GM12878 (cell line): ENCODE results near the gene TMEM39B. TPM values are rescaled to one million over a fixed set of nuclear protein-coding genes. Genes with fewer than 3 reads are reported as not detected.

Source experiments
- ATAC-seq: fragments of 200-7000 bp; cut with Tn5 transposase; 3 replicates; pipeline ENCODE4 v1.9.1; 2020; ENCODE audit warnings: mild to moderate bottlenecking, moderate library complexity
- BruUV-seq: library from RNA; stranded (reverse); fragments of 400-500 nt; replicated peaks from 2 replicates; lab custom pipeline; 2021; lab: Mats Ljungman, UMichigan
- CTCF ChIA-PET: fragments of 300-600 bp; sonication (Branson Sonifier 250); formaldehyde crosslinking; extraction: SDS; loops from one replicate; lab custom pipeline; 2021; ENCODE audit warnings: inconsistent platforms; lab: Yijun Ruan, JAX
- POLR2A ChIA-PET: fragments of 350-600 bp; formaldehyde crosslinking; extraction: SDS; loops from one replicate; lab custom pipeline; 2021; ENCODE audit warnings: inconsistent platforms; lab: Charles Lee
- RAD21 ChIA-PET: fragments of 300-600 bp; sonication (Branson Sonifier 250); formaldehyde crosslinking; loops from one replicate; lab custom pipeline; 2023; ENCODE audit warnings: antibody characterized with exemption; ENCODE audit not compliant: unreplicated experiment; lab: Charles Lee
- SMC1A ChIA-PET: fragments of 300-600 bp; sonication (Branson Sonifier 250); formaldehyde crosslinking; loops from one replicate; lab custom pipeline; 2023; ENCODE audit not compliant: unreplicated experiment, uncharacterized antibody; lab: Charles Lee
- DNase-seq: peaks from one replicate; pipeline ENCODE4 v3.0.0-alpha.2; 2011; ENCODE audit warnings: low read depth, low spot score
- FAIRE-seq: peaks from 3 replicates; lab custom pipeline; 2011; peaks lifted over from hg19 to GRCh38; lab: Jason Lieb, UNC
- H2AFZ ChIP-seq: 2 replicates; pipeline ENCODE4 v1.6.0; 2011; ENCODE audit warnings: low read depth, low read length, control low read depth; ENCODE audit not compliant: control insufficient read depth
- H3K27ac ChIP-seq: 2 replicates; pipeline ENCODE4 v1.5.1; 2011; ENCODE audit warnings: control low read depth; ENCODE audit not compliant: control insufficient read depth, insufficient read depth
- H3K27me3 ChIP-seq, 2 experiments: replicated peaks in 1 of 2; 2 replicates each; pipeline versions ENCODE4 v1.6.0 to v1.6.1; 2011; ENCODE audit warnings: low read length in 1 of 2; ENCODE audit not compliant: control insufficient read depth in 2 of 2, insufficient read depth in 2 of 2
- H3K36me3 ChIP-seq, 2 experiments: 2 replicates each; pipeline ENCODE4 v1.5.1; 2011; ENCODE audit warnings: low read length in 1 of 2; ENCODE audit not compliant: control insufficient read depth in 2 of 2, insufficient read depth in 2 of 2
- H3K4me1 ChIP-seq: 2 replicates; pipeline ENCODE4 v1.6.1; 2011; ENCODE audit warnings: mild to moderate bottlenecking, low read length, moderate library complexity, mixed read lengths; ENCODE audit not compliant: control insufficient read depth, insufficient read depth
- H3K4me2 ChIP-seq: 2 replicates; pipeline ENCODE4 v1.6.0; 2011; ENCODE audit warnings: control low read depth; ENCODE audit not compliant: control insufficient read depth, insufficient read depth
- H3K4me3 ChIP-seq: fragments of 200-600 bp; sonication (generic); 2 replicates; pipeline ENCODE4 v1.5.1; 2016
- H3K79me2 ChIP-seq: 2 replicates; pipeline ENCODE4 v1.6.0; 2011; ENCODE audit warnings: low read length; ENCODE audit not compliant: control insufficient read depth, insufficient read depth
- H3K9ac ChIP-seq: 2 replicates; pipeline ENCODE4 v1.8.0; 2011; ENCODE audit warnings: low read length, control low read depth, mixed read lengths; ENCODE audit not compliant: control insufficient read depth, insufficient read depth
- H3K9me3 ChIP-seq: replicated peaks from 3 replicates; pipeline ENCODE4 v1.5.1; 2011; ENCODE audit warnings: mild to moderate bottlenecking, low read length; ENCODE audit not compliant: control insufficient read depth, insufficient read depth
- H4K20me1 ChIP-seq: 2 replicates; pipeline ENCODE4 v1.6.0; 2011; ENCODE audit not compliant: control insufficient read depth, insufficient read depth
- RUNX3 ChIP-seq: IDR thresholded peaks from 2 replicates; pipeline ENCODE4 v1.6.1; 2012; ENCODE audit warnings: low read length, inconsistent platforms
- STAT1 ChIP-seq: fragments of 450-650 bp; conservative IDR thresholded peaks from 2 replicates; pipeline ENCODE4 v1.6.1; 2014; ENCODE audit warnings: antibody characterized with exemption, mild to moderate bottlenecking
- ZSCAN29 ChIP-seq: fragments of 450-650 bp; IDR thresholded peaks from 2 replicates; pipeline ENCODE4 v1.6.1; 2017; ENCODE audit warnings: mild to moderate bottlenecking, moderate library complexity
- WGBS: methylation state at CpG from one replicate; pipeline ENCODE4 v1.1.6; 2016; ENCODE audit warnings: low lambda C conversion rate; ENCODE audit not compliant: insufficient replicate concordance, insufficient coverage; ENCODE audit errors: missing lambda C conversion rate; 5-methylcytosine and 5-hydroxymethylcytosine counted together
- in situ Hi-C: fragments of 300-500 bp; cut with MboI; formaldehyde crosslinking; loops from 9 replicates; pipeline ENCODE4 v1.14.3; 2018; ENCODE audit warnings: mixed read lengths
- intact Hi-C: fragments of 100-400 bp; cut with micrococcal nuclease; formaldehyde crosslinking; loops from one replicate; pipeline ENCODE4 v1.14.2; 2022; ENCODE audit not compliant: unreplicated experiment
- polyA plus RNA-seq, 11 experiments: library from polyadenylated mRNA; depleted of rRNA in 4 of 11; unstranded in 6 of 11; stranded (reverse) in 5 of 11; fragments of >200 nt; fragmentation: Nextera tagmentation in 4 of 11; fragmentation: Illumina TruSeq in 1 of 11; extraction: Ambion mirVana in 4 of 11; extraction: Trizol in 1 of 11; gene quantifications; 1 replicate in 1 of 11; 2 replicates in 10 of 11; pipeline versions ENCODE4 v1.2.1 to v1.2.3, GENCODE V29; 2011 to 2016; ENCODE audit warnings: inconsistent platforms in 2 of 11, missing spikeins in 2 of 11, low read depth in 1 of 11
- total RNA-seq, 4 experiments: library from RNA; depleted of rRNA in 3 of 4; stranded (reverse); fragments of >200 nt in 3 of 4; fragmentation: Illumina TruSeq in 1 of 4; extraction: Trizol in 1 of 4; gene quantifications; 2 replicates each; pipeline versions ENCODE4 v1.2.1 to v1.2.3, GENCODE V29; 2013 to 2021
- TF ChIP-seq, protein P1 (sequence below): fragments of 450-650 bp; IDR thresholded peaks from 2 replicates; pipeline ENCODE4 v1.6.1; 2016; ENCODE audit warnings: mild to moderate bottlenecking
- TF ChIP-seq, protein P2 (sequence below): fragments of 450-650 bp; IDR thresholded peaks from 2 replicates; pipeline ENCODE4 v1.6.1; 2017; ENCODE audit warnings: mild to moderate bottlenecking, moderate library complexity

TMEM39B gene
- total and polyA plus RNA-seq, 10 of the 15 experiments (the other 5 are each of a cell fraction or from before 2014, with no cell fraction given): 2.3 to 27.2 (median 12.3) TPM

DNA sequence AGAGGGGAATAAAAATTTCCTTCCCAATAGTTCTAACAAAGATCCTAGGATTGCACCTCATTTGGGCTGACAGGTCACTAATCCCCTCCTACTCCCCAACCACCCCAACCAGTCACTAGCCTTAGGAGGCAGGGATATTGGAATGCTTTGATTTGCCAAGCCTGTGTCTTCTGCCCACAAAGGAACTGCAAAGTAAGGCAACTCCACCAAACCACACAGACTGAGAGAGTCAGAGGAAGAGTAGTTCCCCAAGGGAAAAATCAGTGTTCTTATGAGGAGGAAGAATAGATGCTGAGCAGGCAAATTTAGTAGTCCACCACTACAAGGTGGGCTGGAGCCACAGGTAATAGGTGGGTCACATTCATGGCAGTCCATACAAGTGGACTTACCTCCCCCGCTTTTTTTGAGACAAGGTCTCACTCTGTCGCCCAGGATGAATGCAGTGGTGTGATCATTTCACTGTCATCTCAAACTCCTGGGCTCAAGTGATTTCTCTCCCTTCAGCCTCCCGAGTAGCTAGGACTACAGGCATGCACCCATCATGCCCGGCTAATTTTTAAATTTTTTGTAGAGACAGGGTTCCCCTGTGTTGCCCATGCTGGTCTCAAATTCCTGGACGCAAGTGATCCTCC is 3.7 kb upstream of the TMEM39B start:
- TF ChIP-seq STAT1: no peak
- WGBS: 47% methylated on average over 5 of the region's 5 CpGs
- POLR2A ChIA-PET: interaction anchor here (0.7 kb wide), 1 partner anchor 234 kb away, joined by 7 read pairs; no protein-coding TSS in a partner anchor

DNA sequence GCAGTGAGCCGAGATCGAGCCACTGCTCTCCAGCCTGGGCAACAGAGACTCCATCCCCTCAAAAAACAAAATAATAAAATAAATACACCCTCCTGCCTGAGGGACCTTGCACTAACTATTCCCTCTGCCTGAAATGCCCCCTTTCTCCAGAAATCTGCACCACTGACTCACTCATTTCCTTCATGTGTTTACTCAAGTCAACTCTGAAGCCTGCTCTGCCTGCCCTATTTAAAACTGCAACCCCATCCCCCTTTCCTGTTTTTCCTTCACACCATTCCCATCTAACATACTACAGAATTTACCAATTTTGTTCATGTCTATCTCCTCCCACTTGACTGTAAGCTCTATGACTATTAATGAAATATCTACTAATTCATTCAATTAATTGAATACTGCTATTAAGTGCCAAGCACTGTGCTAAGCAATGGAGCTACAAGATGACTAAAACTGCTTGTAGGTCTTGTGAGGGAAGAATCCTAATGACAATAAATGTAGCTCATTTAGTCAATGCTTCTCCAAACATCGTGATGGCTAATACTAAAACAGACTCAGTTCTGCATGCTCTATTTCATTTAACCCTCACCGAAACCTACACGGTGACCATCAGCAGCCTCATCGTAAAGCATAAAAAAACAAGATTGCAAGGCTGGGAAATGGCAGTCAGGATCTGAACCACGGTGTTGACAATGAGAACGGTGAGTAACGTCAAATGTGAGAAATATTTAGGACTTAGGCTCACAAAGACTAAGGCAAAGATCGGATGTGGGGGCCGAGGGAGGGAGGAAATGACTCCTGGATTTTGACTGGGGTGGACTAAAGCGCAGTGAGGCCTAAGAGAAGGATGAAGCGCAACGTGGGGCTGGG is 749 bp upstream of the TMEM39B start:
- in situ Hi-C loops: no loop called here
- FAIRE-seq: no peak
- TF ChIP-seq ZSCAN29 (no peak), RUNX3 (no peak)
- TF ChIP-seq, protein P1, sequence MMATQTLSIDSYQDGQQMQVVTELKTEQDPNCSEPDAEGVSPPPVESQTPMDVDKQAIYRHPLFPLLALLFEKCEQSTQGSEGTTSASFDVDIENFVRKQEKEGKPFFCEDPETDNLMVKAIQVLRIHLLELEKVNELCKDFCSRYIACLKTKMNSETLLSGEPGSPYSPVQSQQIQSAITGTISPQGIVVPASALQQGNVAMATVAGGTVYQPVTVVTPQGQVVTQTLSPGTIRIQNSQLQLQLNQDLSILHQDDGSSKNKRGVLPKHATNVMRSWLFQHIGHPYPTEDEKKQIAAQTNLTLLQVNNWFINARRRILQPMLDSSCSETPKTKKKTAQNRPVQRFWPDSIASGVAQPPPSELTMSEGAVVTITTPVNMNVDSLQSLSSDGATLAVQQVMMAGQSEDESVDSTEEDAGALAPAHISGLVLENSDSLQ: no peak
- TF ChIP-seq, protein P2, sequence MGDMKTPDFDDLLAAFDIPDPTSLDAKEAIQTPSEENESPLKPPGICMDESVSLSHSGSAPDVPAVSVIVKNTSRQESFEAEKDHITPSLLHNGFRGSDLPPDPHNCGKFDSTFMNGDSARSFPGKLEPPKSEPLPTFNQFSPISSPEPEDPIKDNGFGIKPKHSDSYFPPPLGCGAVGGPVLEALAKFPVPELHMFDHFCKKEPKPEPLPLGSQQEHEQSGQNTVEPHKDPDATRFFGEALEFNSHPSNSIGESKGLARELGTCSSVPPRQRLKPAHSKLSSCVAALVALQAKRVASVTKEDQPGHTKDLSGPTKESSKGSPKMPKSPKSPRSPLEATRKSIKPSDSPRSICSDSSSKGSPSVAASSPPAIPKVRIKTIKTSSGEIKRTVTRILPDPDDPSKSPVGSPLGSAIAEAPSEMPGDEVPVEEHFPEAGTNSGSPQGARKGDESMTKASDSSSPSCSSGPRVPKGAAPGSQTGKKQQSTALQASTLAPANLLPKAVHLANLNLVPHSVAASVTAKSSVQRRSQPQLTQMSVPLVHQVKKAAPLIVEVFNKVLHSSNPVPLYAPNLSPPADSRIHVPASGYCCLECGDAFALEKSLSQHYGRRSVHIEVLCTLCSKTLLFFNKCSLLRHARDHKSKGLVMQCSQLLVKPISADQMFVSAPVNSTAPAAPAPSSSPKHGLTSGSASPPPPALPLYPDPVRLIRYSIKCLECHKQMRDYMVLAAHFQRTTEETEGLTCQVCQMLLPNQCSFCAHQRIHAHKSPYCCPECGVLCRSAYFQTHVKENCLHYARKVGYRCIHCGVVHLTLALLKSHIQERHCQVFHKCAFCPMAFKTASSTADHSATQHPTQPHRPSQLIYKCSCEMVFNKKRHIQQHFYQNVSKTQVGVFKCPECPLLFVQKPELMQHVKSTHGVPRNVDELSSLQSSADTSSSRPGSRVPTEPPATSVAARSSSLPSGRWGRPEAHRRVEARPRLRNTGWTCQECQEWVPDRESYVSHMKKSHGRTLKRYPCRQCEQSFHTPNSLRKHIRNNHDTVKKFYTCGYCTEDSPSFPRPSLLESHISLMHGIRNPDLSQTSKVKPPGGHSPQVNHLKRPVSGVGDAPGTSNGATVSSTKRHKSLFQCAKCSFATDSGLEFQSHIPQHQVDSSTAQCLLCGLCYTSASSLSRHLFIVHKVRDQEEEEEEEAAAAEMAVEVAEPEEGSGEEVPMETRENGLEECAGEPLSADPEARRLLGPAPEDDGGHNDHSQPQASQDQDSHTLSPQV: no peak

More for the DNA sequence above, 3.7 kb upstream of the TMEM39B start:
- no peak overlapping the region for H3K4me3 ChIP-seq
- BruUV-seq: no TSS peak
- no peak overlapping the region for H3K27ac ChIP-seq
- no peak overlapping the region for H3K9ac ChIP-seq
- no peaks in the 10 kb centered on the region for H4K20me1 ChIP-seq
- in situ Hi-C loops (no loop called here), intact Hi-C loops (loop anchor here (10.0 kb wide), 1 partner anchor 404 kb away; no protein-coding TSS in a partner anchor)
- ChIA-PET SMC1A (no interaction called here), CTCF (no interaction called here), RAD21 (no interaction called here)
- peaks cover 15% of the 10 kb centered on the region for H3K4me1 ChIP-seq
- H3K79me2 ChIP-seq: peaks cover 6% of the 10 kb centered on the region
- H3K9me3 ChIP-seq: no peaks in the 10 kb centered on the region
- no peak overlapping the region for H3K4me2 ChIP-seq
- no peak overlapping the region for H2AFZ ChIP-seq
- FAIRE-seq (no peak), ATAC-seq (no peak), DNase-seq (no peak)
- no peaks in the 10 kb centered on the region for H3K27me3 ChIP-seq
- H3K36me3 ChIP-seq: no peaks in the 10 kb centered on the region

More for the DNA sequence above, 749 bp upstream of the TMEM39B start:
- Histone ChIP-seq H3K79me2 (peaks cover 8% of the 10 kb centered on the region), H3K27me3 (no peaks in the 10 kb centered on the region), H3K4me1 (peaks cover 13% of the 10 kb centered on the region), H3K27ac (peak overlapping the region; percentile 70), H3K9ac (peak overlapping the region; percentile 58), H4K20me1 (no peaks in the 10 kb centered on the region), H3K4me3 (peak overlapping the region; percentile 92), H3K36me3 (peaks cover 4 to 10% of the 10 kb centered on the region in 2 experiments; a peak in 3 of 4 replicates), H3K4me2 (peak overlapping the region; percentile 100), H2AFZ (peak overlapping the region; percentile 87), H3K9me3 (no peaks in the 10 kb centered on the region)
- WGBS: 15% methylated on average over 14 of the region's 14 CpGs
- RAD21 ChIA-PET: interaction anchor here (0.6 to 2.6 kb wide), 16 partner anchors 9 to 360 kb away, joined by 3 to 29 read pairs (median 6); partner anchors contain the start of genes CCDC28B, KHDRBS1, KPNA6 and TXLNA
- DNase-seq (no peak), ATAC-seq (no peak; the same call in 2 of the 3 replicates)
- CTCF ChIA-PET: interaction anchor here (0.7 to 5.4 kb wide), 11 partner anchors 9 to 108 kb away, joined by 3 to 56 read pairs (median 4); partner anchors contain the start of gene KPNA6
- TSS peak; percentile 89 for BruUV-seq
- POLR2A ChIA-PET: interaction anchor here (0.6 to 5.0 kb wide), 10 partner anchors 10 to 145 kb away, joined by 3 to 58 read pairs (median 4); partner anchors contain the start of genes KHDRBS1 and KPNA6
- intact Hi-C loops: loop anchor here (5.0 kb wide), 1 partner anchor 35 kb away; the partner anchor contains the start of gene KPNA6
- SMC1A ChIA-PET: interaction anchor here (1.0 to 3.2 kb wide), 9 partner anchors 9 to 256 kb away, joined by 3 to 17 read pairs (median 5); partner anchors contain the start of genes KPNA6 and SPOCD1
